Femur (tissue), 1 donor: ENCODE data around the gene PTPRN2.
"Not testable (repeated sequence)": the region's sequence is repeated elsewhere in the genome, so short reads cannot be mapped to it uniquely, and the experiment has no call there.

Experiments
- DNase-seq: peaks from one replicate; pipeline ENCODE4 v3.0.0-alpha.2; 2017

The PTPRN2 gene

GRCh38 chr7:158432369-158433341 lies 155.0 kb downstream of the PTPRN2 start:
- no peak for DNase-seq

DNA sequence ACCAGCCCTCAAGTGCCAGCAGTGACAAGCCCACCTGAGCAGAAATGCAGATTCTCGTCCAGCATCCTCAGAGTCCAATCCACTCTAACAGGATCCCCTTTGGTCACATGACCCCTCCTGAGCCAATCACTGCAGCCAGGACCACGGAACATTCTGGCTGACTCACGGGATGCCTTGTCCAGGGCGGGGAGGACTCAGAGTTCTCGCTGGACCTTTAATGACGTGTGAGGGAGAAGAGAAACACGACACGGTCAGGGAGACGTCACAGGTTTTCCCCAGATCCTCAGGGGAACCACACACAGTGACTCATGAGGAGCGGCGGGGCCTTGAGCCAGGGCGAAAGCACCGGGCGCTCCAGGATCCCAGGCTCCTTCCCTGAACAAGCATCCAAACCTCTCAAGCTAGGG lies 155.7 kb downstream of the PTPRN2 start:
- peak; percentile 47 for DNase-seq

GRCh38 chr7:158431055-158431940 lies 156.3 kb downstream of the PTPRN2 start:
- no peak for DNase-seq

DNA sequence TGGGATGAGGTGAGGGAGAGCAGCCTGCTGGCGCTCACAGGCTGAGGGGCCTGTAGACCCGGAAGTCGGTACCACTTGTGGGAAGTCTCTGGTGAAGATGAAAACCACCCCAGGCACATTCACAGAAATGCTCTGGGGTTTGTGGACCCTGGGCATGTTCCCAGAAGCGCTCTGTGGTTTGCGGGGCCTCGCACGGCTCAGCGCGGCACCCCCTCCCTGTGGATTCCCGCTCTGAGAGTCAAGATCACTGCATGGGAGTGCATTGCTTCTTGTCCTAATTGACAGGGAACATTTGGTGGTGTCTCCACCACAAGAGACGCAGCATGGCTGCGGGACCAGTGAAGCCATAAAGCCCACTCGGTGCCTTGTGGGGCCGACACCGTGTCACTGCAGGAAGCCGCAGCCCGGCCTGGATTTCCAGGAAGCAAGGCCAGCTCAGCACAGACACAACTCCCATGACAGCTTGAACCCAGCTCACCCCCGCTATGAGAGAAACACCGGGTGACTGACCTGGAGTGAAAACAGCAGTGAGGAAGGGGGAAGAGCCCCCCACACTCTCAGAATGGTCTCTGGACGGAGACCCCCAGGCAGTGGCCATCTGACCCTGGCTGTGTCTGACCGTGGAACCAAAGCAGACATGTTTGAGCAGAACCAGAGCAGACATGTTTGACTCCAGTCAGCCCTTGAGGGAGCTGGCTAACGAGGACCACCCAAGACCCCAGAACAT lies 157.2 kb downstream of the PTPRN2 start:
- DNase-seq = no peak

- no peak for DNase-seq
Measured at GRCh38 chr7:158428837-158429753, 158.5 kb downstream of the PTPRN2 start.

GRCh38 chr7:158428131-158428836 lies 159.3 kb downstream of the PTPRN2 start:
- no peak for DNase-seq

- not testable (repeated sequence) for DNase-seq
Measured at GRCh38 chr7:158425676-158426075, 161.9 kb downstream of the PTPRN2 start.

- DNase-seq = no peak
Measured at GRCh38 chr7:158424531-158424930, 163.1 kb downstream of the PTPRN2 start.

DNA sequence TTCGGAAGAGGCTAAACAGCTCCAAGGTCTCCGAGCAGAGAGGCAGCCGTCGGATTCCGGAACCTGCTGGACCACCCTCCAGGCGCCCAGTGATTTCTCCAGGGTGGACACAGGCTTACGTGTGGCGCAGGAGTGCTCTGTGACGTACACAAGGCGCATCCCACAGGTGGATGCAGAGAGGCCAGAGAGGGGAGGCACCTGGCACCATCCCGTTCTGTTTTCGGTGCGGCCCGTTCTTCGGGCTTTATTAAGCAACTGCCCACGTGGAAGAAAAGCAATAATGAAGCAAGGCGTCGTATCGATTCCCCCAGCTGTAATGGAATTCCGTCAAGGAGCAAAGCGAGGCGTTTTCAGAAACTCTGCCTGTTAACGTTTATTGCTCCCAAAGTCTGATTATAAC lies 163.6 kb downstream of the PTPRN2 start:
- DNase-seq = no peak

DNA sequence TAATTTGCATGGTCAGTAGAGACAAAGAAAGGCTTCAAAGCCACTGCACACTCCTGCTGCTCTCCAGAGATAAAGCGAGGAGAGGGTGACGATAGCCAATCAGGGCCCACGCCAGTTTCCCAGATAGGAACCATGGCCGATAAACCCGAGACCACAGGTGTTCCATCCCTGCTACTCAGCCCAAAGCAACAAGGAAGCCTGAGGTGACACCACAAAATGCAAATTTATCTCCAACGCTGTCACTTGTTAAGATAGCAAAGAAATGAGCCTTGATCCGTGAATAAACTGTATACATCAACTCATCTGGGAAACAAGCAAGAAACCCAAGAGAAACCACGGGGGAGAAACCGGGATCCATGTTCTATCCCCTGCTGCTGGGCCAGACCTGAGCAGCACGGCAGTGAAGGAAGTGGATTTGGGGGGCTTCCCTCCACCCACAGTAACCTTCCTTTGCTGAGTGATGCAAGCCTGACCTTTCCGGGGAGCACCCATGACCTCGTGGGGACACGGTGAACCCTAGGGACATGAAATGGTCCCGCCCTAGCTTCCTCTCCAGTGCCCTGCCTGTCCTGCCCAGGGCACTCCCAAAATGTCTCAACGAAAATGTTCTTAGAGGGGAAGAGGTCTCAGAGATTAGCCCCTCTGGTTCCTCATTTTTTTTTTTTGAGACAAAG lies 164.6 kb downstream of the PTPRN2 start:
- no peak for DNase-seq

- no peak for DNase-seq
Measured at GRCh38 chr7:158422196-158422886, 165.3 kb downstream of the PTPRN2 start.

- no peak for DNase-seq
Measured at GRCh38 chr7:158421361-158421760, 166.3 kb downstream of the PTPRN2 start.

DNA sequence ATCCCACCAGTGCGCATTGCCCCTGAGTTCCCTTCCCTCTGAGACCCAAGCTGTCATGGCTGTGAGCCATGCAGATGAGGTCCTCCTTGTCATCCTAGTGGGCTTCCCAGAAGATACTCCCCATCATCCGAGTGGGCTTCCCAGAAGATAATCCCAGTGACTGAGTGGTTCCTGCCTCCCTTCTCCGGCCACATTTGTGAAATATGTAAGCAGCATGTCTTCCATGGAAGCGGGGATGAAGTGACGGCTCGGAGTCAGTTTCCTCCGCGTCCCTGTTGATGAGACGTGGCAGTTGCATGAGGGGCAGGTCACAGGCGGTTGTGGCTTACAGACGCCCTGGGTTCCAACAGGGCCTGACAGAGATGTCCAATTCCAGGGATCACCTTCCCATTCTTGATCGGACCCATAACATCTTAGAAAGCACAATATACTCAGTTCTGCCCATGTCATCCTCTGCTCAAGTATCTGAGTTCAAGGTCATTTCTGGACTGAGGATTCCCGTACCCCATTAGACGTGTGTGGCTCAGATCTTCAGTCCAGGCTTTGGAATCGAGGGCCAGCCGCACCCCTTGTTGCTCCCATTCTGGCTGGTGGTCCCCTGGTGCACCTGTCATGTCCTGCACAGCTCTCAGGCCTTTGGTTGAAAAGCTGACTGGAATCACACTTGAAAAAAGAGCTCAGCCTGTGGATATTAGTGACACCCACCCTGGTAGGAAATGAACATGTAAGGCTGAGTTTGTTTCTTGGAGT lies 166.9 kb downstream of the PTPRN2 start:
- DNase-seq = no peak

DNA sequence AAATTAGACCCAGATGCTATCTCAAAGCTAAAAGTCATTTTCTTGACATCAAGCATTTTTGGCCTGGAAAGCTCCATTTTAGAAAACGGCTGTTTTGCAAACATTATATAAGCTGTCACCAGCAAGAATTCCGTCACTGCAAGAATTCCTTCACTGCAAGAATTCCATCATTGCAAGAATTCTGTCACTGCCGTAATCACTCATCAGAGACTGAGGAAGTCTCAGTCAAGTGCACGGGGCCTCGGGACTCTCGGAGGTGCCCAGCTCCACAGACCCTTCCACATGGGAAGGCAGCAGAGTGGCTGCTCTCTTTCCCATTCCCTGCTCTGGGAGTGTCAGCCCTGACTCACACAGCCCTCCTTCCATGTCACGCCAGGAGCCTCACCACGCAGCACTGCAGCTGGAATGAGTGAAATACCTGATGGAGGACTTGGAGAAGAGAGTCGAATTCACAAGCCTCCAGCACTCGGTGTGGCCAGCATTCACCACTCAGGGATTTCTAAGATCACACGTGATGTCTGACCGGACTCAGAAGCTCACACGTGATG lies 168.3 kb downstream of the PTPRN2 start:
- no peak for DNase-seq

DNA sequence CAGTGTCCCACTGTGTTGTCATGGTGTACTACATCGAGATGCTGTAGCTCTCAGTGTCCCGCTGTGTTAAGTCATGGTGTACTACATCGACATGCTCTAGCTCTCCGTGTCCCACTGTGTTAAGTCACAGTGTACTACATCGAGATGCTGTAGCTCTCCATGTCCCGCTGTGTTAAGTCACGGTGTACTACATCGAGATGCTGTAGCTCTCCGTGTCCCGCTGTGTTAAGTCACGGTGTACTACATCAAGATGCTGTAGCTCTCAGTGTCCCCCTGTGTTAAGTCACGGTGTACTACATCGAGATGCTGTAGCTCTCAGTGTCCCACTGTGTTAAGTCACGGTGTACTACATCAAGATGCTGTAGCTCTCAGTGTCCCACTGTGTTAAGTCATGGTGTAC lies 169.2 kb downstream of the PTPRN2 start:
- not testable (repeated sequence) for DNase-seq

GRCh38 chr7:158416283-158416933 lies 171.2 kb downstream of the PTPRN2 start:
- no peak for DNase-seq

- DNase-seq = no peak
Measured at GRCh38 chr7:158415316-158415715, 172.3 kb downstream of the PTPRN2 start.

GRCh38 chr7:158414486-158414961 lies 173.1 kb downstream of the PTPRN2 start:
- peak; percentile 48 for DNase-seq
